ENCODE measurements around the gene TOR1AIP1. TPM values are rescaled to one million over a fixed set of nuclear protein-coding genes. Genes with fewer than 3 reads are reported as not detected.

TOR1AIP1 gene
- total RNA-seq, 1 experiment from 2014 or later = 31.9 TPM

DNA sequence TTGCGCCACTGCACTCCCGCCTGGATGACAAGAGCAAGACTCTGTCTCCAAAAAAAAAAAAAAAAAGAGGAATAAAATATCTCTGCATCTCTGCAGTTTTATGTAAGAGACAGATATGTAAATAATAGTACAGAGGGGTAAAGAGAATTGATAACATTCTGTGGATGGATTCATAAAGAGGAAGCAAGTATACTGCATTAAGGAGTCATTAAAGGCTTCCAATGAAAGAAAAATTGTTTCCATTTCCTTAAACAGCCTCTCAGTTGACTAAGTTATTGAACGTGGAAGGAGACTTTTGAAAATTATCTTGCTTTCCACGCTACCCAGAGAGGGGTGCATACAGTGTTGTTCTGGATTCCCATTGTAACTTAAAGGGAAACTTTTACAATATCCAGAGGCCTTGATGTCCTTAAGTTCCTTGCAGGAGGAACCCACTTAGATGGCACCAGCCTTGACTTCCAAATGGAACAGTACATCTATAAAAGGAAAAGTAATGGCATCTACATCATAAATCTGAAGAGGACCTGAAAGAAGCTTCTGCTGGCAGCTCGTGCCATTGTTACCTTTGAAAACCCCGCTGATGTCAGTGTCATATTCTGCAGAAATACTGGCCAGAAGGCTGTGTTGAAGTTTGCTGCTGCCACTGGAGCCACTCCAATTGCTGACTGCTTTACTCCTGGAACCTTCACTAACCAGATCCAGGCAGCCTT, 86.4 kb downstream of the TOR1AIP1 start:
- no TSS peak for BruUV-seq (replicated peaks)
- no peaks in the 10 kb centered on the region for H3K4me1 ChIP-seq (ENCODE audit: insufficient read depth, low read length, poor library complexity, severe bottlenecking)
- no peaks in the 10 kb centered on the region for H3K27me3 ChIP-seq (replicated peaks; ENCODE audit: insufficient read depth, low read depth, low read length, poor library complexity)
- no peaks in the 10 kb centered on the region for H3K9me3 ChIP-seq (ENCODE audit: low read depth, low read length, poor library complexity, severe bottlenecking)
- no peak overlapping the region for H3K27ac ChIP-seq (ENCODE audit: low read depth, low read length, poor library complexity, severe bottlenecking)
- POLR2A ChIA-PET (ENCODE audit: low non-redundant PET) = no interaction called here
- no peak for DNase-seq (ENCODE audit: low spot score)
- intact Hi-C loops (cut with micrococcal nuclease; ENCODE audit: unreplicated experiment) = no loop called here
- TF ChIP-seq EZH2 (IDR thresholded peaks at IDR 0.05; ENCODE audit: borderline replicate concordance, low read depth, low read length, poor library complexity, severe bottlenecking) = no peak
- TF ChIP-seq, protein P1, sequence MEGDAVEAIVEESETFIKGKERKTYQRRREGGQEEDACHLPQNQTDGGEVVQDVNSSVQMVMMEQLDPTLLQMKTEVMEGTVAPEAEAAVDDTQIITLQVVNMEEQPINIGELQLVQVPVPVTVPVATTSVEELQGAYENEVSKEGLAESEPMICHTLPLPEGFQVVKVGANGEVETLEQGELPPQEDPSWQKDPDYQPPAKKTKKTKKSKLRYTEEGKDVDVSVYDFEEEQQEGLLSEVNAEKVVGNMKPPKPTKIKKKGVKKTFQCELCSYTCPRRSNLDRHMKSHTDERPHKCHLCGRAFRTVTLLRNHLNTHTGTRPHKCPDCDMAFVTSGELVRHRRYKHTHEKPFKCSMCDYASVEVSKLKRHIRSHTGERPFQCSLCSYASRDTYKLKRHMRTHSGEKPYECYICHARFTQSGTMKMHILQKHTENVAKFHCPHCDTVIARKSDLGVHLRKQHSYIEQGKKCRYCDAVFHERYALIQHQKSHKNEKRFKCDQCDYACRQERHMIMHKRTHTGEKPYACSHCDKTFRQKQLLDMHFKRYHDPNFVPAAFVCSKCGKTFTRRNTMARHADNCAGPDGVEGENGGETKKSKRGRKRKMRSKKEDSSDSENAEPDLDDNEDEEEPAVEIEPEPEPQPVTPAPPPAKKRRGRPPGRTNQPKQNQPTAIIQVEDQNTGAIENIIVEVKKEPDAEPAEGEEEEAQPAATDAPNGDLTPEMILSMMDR (conservative IDR thresholded peaks at IDR 0.05; ENCODE audit: low read depth, low read length) = no peak
- CTCF ChIA-PET = no interaction called here
- H3K36me3 ChIP-seq (ENCODE audit: insufficient read depth, low read length, poor library complexity, severe bottlenecking) = no peaks in the 10 kb centered on the region
- no peak overlapping the region for H3K4me3 ChIP-seq (ENCODE audit: low read depth, low read length, poor library complexity, severe bottlenecking)

DNA sequence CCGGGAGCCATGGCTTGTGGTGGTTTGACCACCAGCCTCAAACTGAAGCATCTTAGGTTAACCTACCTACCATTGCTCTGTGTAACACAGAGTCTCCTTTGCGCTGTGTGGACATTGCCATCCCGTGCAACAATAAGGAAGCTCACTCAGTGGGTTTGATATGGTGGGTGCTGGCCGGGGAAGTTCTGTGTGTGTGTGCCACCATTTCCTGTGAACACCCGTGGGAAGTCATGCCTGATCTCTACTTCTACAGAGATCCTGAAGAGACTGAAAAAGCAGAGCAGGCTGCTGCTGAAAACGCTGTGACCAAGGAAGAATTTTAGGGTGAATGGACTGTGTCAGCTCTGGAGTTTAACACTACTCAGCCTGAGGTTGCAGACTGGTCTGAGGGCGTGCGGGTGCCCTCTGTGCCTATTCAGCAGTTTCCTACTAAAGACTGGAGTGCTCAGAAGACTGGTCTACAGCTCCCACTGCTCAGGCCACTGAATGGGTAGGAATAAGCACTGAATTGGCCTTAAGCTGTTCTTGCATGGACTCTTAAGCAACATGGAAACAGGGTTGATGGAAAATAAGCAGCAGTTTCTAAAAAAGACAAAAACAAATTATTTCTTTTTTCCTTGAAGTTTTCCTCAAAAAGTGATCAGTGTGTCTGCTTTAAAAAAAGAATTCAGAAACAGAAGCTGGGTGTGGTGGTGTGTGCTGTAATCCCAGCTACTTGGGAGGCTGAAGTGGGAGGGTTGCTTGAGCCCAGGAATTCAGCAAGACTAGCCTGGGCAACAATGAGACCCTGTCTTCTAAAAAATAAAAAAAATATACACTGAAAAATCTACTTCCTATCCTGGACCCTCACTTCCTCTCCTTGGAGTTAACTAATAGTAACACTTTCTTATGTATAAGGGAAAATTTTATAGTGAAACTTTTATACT, 87.2 kb downstream of the TOR1AIP1 start:
- ChIA-PET POLR2A (ENCODE audit: low non-redundant PET) (no interaction called here), CTCF (no interaction called here)
- Histone ChIP-seq H3K27me3 (replicated peaks; ENCODE audit: insufficient read depth, low read depth, low read length, poor library complexity) (no peaks in the 10 kb centered on the region), H3K4me3 (ENCODE audit: low read depth, low read length, poor library complexity, severe bottlenecking) (no peak overlapping the region), H3K9me3 (ENCODE audit: low read depth, low read length, poor library complexity, severe bottlenecking) (no peaks in the 10 kb centered on the region), H3K4me1 (ENCODE audit: insufficient read depth, low read length, poor library complexity, severe bottlenecking) (no peaks in the 10 kb centered on the region), H3K36me3 (ENCODE audit: insufficient read depth, low read length, poor library complexity, severe bottlenecking) (no peaks in the 10 kb centered on the region), H3K27ac (ENCODE audit: low read depth, low read length, poor library complexity, severe bottlenecking) (no peak overlapping the region)
- intact Hi-C loops (cut with micrococcal nuclease; ENCODE audit: unreplicated experiment) = no loop called here
- TF ChIP-seq, protein P1 (conservative IDR thresholded peaks at IDR 0.05; ENCODE audit: low read depth, low read length) = no peak
- TF ChIP-seq EZH2 (IDR thresholded peaks at IDR 0.05; ENCODE audit: borderline replicate concordance, low read depth, low read length, poor library complexity, severe bottlenecking) = no peak
- no peak for DNase-seq (ENCODE audit: low spot score)
- no TSS peak for BruUV-seq (replicated peaks)

Other genes starting within 250 kb of the TOR1AIP1 start
- gene FAM163A, start 139.0 kb upstream of the TOR1AIP1 start, total RNA-seq (2021) = not detected in 2 replicates
- 85.9 and 100 TPM in 2 replicates for gene TOR1AIP2, start 4.5 kb upstream of the TOR1AIP1 start, total RNA-seq (2021)
- 39.2 and 42.2 TPM in 2 replicates for gene CEP350, start 72.5 kb downstream of the TOR1AIP1 start, total RNA-seq (2021)